Measurements from ENCODE around the gene DNAH6.

The DNAH6 gene

GRCh38 chr2:84811839-84812431 lies 295.6 kb downstream of the DNAH6 start:
- peaks cover 2% of the 10 kb centered on the region for H3K4me1 ChIP-seq (ENCODE audit: control insufficient read depth, low read depth, low read length)
- H3K56ac ChIP-seq (ENCODE audit: low read length), result no peak overlapping the region
- no peak overlapping the region for H2AK5ac ChIP-seq (ENCODE audit: low read length)
- no peak overlapping the region for H4K5ac ChIP-seq (ENCODE audit: low read length)
- no peak overlapping the region for H3K4me2 ChIP-seq (ENCODE audit: low read length)
- H3K79me2 ChIP-seq (ENCODE audit: control insufficient read depth, insufficient read depth, low read length), result no peaks in the 10 kb centered on the region
- H3K79me1 ChIP-seq (ENCODE audit: low read length), result no peaks in the 10 kb centered on the region
- no peak overlapping the region for H2BK120ac ChIP-seq (ENCODE audit: low read depth, low read length)
- no peaks in the 10 kb centered on the region for H3K36me3 ChIP-seq (ENCODE audit: control insufficient read depth, insufficient read depth, low read length)
- no peak overlapping the region for H3K23ac ChIP-seq (ENCODE audit: low read length)
- no peak overlapping the region for H3K4ac ChIP-seq (ENCODE audit: low read depth, low read length)
- WGBS (ENCODE audit: extremely low coverage, insufficient coverage, low lambda C conversion rate), result no CpG with 5 or more reads among the region's 6 CpGs
- DNase-seq, result no peak
- no peaks in the 10 kb centered on the region for H3K27me3 ChIP-seq (ENCODE audit: insufficient read depth, low read length, poor library complexity)
- H2BK5ac ChIP-seq (ENCODE audit: low read length), result no peak overlapping the region
- no peak overlapping the region for H4K8ac ChIP-seq (ENCODE audit: low read depth, low read length)
- H3K27ac ChIP-seq (ENCODE audit: low read depth, low read length), result no peak overlapping the region
- no peak overlapping the region for H3K9ac ChIP-seq (ENCODE audit: low read length)
- H3K18ac ChIP-seq (ENCODE audit: low read length), result no peak overlapping the region
- no peak overlapping the region for H2BK15ac ChIP-seq (replicated peaks; ENCODE audit: low read depth)
- H3K4me3 ChIP-seq (ENCODE audit: low read length), result no peak overlapping the region

- H3K9ac ChIP-seq (ENCODE audit: low read length), result no peak overlapping the region
- no peaks in the 10 kb centered on the region for H3K27me3 ChIP-seq (ENCODE audit: insufficient read depth, low read length, poor library complexity)
- no peak overlapping the region for H3K4ac ChIP-seq (ENCODE audit: low read depth, low read length)
- peaks cover 2% of the 10 kb centered on the region for H3K4me1 ChIP-seq (ENCODE audit: control insufficient read depth, low read depth, low read length)
- no peak for DNase-seq
- no peak overlapping the region for H3K56ac ChIP-seq (ENCODE audit: low read length)
- no peak overlapping the region for H3K18ac ChIP-seq (ENCODE audit: low read length)
- no peaks in the 10 kb centered on the region for H3K79me2 ChIP-seq (ENCODE audit: control insufficient read depth, insufficient read depth, low read length)
- H2BK5ac ChIP-seq (ENCODE audit: low read length), result no peak overlapping the region
- H3K79me1 ChIP-seq (ENCODE audit: low read length), result no peaks in the 10 kb centered on the region
- H2AK5ac ChIP-seq (ENCODE audit: low read length), result no peak overlapping the region
- no CpG with 5 or more reads among the region's 3 CpGs for WGBS (ENCODE audit: extremely low coverage, insufficient coverage, low lambda C conversion rate)
- no peak overlapping the region for H2BK120ac ChIP-seq (ENCODE audit: low read depth, low read length)
- no peaks in the 10 kb centered on the region for H3K36me3 ChIP-seq (ENCODE audit: control insufficient read depth, insufficient read depth, low read length)
- no peak overlapping the region for H3K4me2 ChIP-seq (ENCODE audit: low read length)
- H2BK15ac ChIP-seq (replicated peaks; ENCODE audit: low read depth), result no peak overlapping the region
- H3K23ac ChIP-seq (ENCODE audit: low read length), result no peak overlapping the region
- H3K4me3 ChIP-seq (ENCODE audit: low read length), result no peak overlapping the region
- H4K8ac ChIP-seq (ENCODE audit: low read depth, low read length), result no peak overlapping the region
- H4K5ac ChIP-seq (ENCODE audit: low read length), result no peak overlapping the region
- no peak overlapping the region for H3K27ac ChIP-seq (ENCODE audit: low read depth, low read length)
Observed at GRCh38 chr2:84815146-84815545, 298.8 kb downstream of the DNAH6 start.

- no peak overlapping the region for H3K4me2 ChIP-seq (ENCODE audit: low read length)
- no peak for DNase-seq
- H2AK5ac ChIP-seq (ENCODE audit: low read length), result no peak overlapping the region
- H3K4me3 ChIP-seq (ENCODE audit: low read length), result no peak overlapping the region
- no peaks in the 10 kb centered on the region for H3K79me1 ChIP-seq (ENCODE audit: low read length)
- no peaks in the 10 kb centered on the region for H3K79me2 ChIP-seq (ENCODE audit: control insufficient read depth, insufficient read depth, low read length)
- no CpG with 5 or more reads among the region's 6 CpGs for WGBS (ENCODE audit: extremely low coverage, insufficient coverage, low lambda C conversion rate)
- no peaks in the 10 kb centered on the region for H3K36me3 ChIP-seq (ENCODE audit: control insufficient read depth, insufficient read depth, low read length)
- H3K27ac ChIP-seq (ENCODE audit: low read depth, low read length), result no peak overlapping the region
- H4K8ac ChIP-seq (ENCODE audit: low read depth, low read length), result no peak overlapping the region
- H3K18ac ChIP-seq (ENCODE audit: low read length), result no peak overlapping the region
- H3K23ac ChIP-seq (ENCODE audit: low read length), result no peak overlapping the region
- H2BK15ac ChIP-seq (replicated peaks; ENCODE audit: low read depth), result no peak overlapping the region
- no peak overlapping the region for H3K4ac ChIP-seq (ENCODE audit: low read depth, low read length)
- no peaks in the 10 kb centered on the region for H3K27me3 ChIP-seq (ENCODE audit: insufficient read depth, low read length, poor library complexity)
- peaks cover 2% of the 10 kb centered on the region for H3K4me1 ChIP-seq (ENCODE audit: control insufficient read depth, low read depth, low read length)
- no peak overlapping the region for H3K56ac ChIP-seq (ENCODE audit: low read length)
- no peak overlapping the region for H2BK120ac ChIP-seq (ENCODE audit: low read depth, low read length)
- no peak overlapping the region for H4K5ac ChIP-seq (ENCODE audit: low read length)
- no peak overlapping the region for H2BK5ac ChIP-seq (ENCODE audit: low read length)
- no peak overlapping the region for H3K9ac ChIP-seq (ENCODE audit: low read length)
Observed at GRCh38 chr2:84816426-84817026, 300.2 kb downstream of the DNAH6 start.

GRCh38 chr2:84817239-84817655 lies 300.9 kb downstream of the DNAH6 start:
- no peak for DNase-seq
- Histone ChIP-seq H3K27me3 (ENCODE audit: insufficient read depth, low read length, poor library complexity) (no peaks in the 10 kb centered on the region), H2BK120ac (ENCODE audit: low read depth, low read length) (no peak overlapping the region), H3K4ac (ENCODE audit: low read depth, low read length) (no peak overlapping the region), H3K4me3 (ENCODE audit: low read length) (no peak overlapping the region), H4K8ac (ENCODE audit: low read depth, low read length) (no peak overlapping the region), H3K79me2 (ENCODE audit: control insufficient read depth, insufficient read depth, low read length) (no peaks in the 10 kb centered on the region), H2BK5ac (ENCODE audit: low read length) (no peak overlapping the region), H3K56ac (ENCODE audit: low read length) (no peak overlapping the region), H3K9ac (ENCODE audit: low read length) (no peak overlapping the region), H3K4me2 (ENCODE audit: low read length) (no peak overlapping the region), H4K5ac (ENCODE audit: low read length) (no peak overlapping the region), H3K4me1 (ENCODE audit: control insufficient read depth, low read depth, low read length) (peaks cover 2% of the 10 kb centered on the region), H3K23ac (ENCODE audit: low read length) (no peak overlapping the region), H2BK15ac (replicated peaks; ENCODE audit: low read depth) (no peak overlapping the region), H3K36me3 (ENCODE audit: control insufficient read depth, insufficient read depth, low read length) (no peaks in the 10 kb centered on the region), H3K18ac (ENCODE audit: low read length) (no peak overlapping the region), H3K79me1 (ENCODE audit: low read length) (no peaks in the 10 kb centered on the region), H3K27ac (ENCODE audit: low read depth, low read length) (no peak overlapping the region), H2AK5ac (ENCODE audit: low read length) (no peak overlapping the region)
- no CpG with 5 or more reads among the region's 2 CpGs for WGBS (ENCODE audit: extremely low coverage, insufficient coverage, low lambda C conversion rate)

- H3K4me1 ChIP-seq (ENCODE audit: control insufficient read depth, low read depth, low read length), result no peaks in the 10 kb centered on the region
- H3K79me2 ChIP-seq (ENCODE audit: control insufficient read depth, insufficient read depth, low read length), result no peaks in the 10 kb centered on the region
- no peaks in the 10 kb centered on the region for H3K27me3 ChIP-seq (ENCODE audit: insufficient read depth, low read length, poor library complexity)
- WGBS (ENCODE audit: extremely low coverage, insufficient coverage, low lambda C conversion rate), result no CpG with 5 or more reads among the region's 7 CpGs
- no peak overlapping the region for H3K18ac ChIP-seq (ENCODE audit: low read length)
- no peak overlapping the region for H3K4me3 ChIP-seq (ENCODE audit: low read length)
- no peak for DNase-seq
- no peak overlapping the region for H3K27ac ChIP-seq (ENCODE audit: low read depth, low read length)
- no peak overlapping the region for H3K9ac ChIP-seq (ENCODE audit: low read length)
- H3K36me3 ChIP-seq (ENCODE audit: control insufficient read depth, insufficient read depth, low read length), result no peaks in the 10 kb centered on the region
- H3K56ac ChIP-seq (ENCODE audit: low read length), result no peak overlapping the region
- no peak overlapping the region for H2AK5ac ChIP-seq (ENCODE audit: low read length)
- no peak overlapping the region for H2BK120ac ChIP-seq (ENCODE audit: low read depth, low read length)
- no peak overlapping the region for H3K4me2 ChIP-seq (ENCODE audit: low read length)
- H3K23ac ChIP-seq (ENCODE audit: low read length), result no peak overlapping the region
- H2BK15ac ChIP-seq (replicated peaks; ENCODE audit: low read depth), result no peak overlapping the region
- no peak overlapping the region for H4K5ac ChIP-seq (ENCODE audit: low read length)
- H4K8ac ChIP-seq (ENCODE audit: low read depth, low read length), result no peak overlapping the region
- H3K4ac ChIP-seq (ENCODE audit: low read depth, low read length), result no peak overlapping the region
- no peaks in the 10 kb centered on the region for H3K79me1 ChIP-seq (ENCODE audit: low read length)
- H2BK5ac ChIP-seq (ENCODE audit: low read length), result no peak overlapping the region
Observed at GRCh38 chr2:84821806-84822205, 305.5 kb downstream of the DNAH6 start.

GRCh38 chr2:84823229-84823628 lies 306.9 kb downstream of the DNAH6 start:
- no peak overlapping the region for H4K5ac ChIP-seq (ENCODE audit: low read length)
- no peak overlapping the region for H2BK120ac ChIP-seq (ENCODE audit: low read depth, low read length)
- H2BK15ac ChIP-seq (replicated peaks; ENCODE audit: low read depth), result no peak overlapping the region
- H3K4ac ChIP-seq (ENCODE audit: low read depth, low read length), result no peak overlapping the region
- no peak overlapping the region for H2BK5ac ChIP-seq (ENCODE audit: low read length)
- H3K4me2 ChIP-seq (ENCODE audit: low read length), result no peak overlapping the region
- no peak overlapping the region for H4K8ac ChIP-seq (ENCODE audit: low read depth, low read length)
- H2AK5ac ChIP-seq (ENCODE audit: low read length), result no peak overlapping the region
- no peaks in the 10 kb centered on the region for H3K4me1 ChIP-seq (ENCODE audit: control insufficient read depth, low read depth, low read length)
- no peaks in the 10 kb centered on the region for H3K79me2 ChIP-seq (ENCODE audit: control insufficient read depth, insufficient read depth, low read length)
- no peak overlapping the region for H3K27ac ChIP-seq (ENCODE audit: low read depth, low read length)
- DNase-seq, result no peak
- no peaks in the 10 kb centered on the region for H3K79me1 ChIP-seq (ENCODE audit: low read length)
- H3K4me3 ChIP-seq (ENCODE audit: low read length), result no peak overlapping the region
- no peak overlapping the region for H3K23ac ChIP-seq (ENCODE audit: low read length)
- no peaks in the 10 kb centered on the region for H3K36me3 ChIP-seq (ENCODE audit: control insufficient read depth, insufficient read depth, low read length)
- H3K9ac ChIP-seq (ENCODE audit: low read length), result no peak overlapping the region
- WGBS (ENCODE audit: extremely low coverage, insufficient coverage, low lambda C conversion rate), result no CpG with 5 or more reads among the region's 5 CpGs
- H3K27me3 ChIP-seq (ENCODE audit: insufficient read depth, low read length, poor library complexity), result no peaks in the 10 kb centered on the region
- no peak overlapping the region for H3K18ac ChIP-seq (ENCODE audit: low read length)
- H3K56ac ChIP-seq (ENCODE audit: low read length), result no peak overlapping the region
